ENCODE results near the gene CPT1B.

DNA sequence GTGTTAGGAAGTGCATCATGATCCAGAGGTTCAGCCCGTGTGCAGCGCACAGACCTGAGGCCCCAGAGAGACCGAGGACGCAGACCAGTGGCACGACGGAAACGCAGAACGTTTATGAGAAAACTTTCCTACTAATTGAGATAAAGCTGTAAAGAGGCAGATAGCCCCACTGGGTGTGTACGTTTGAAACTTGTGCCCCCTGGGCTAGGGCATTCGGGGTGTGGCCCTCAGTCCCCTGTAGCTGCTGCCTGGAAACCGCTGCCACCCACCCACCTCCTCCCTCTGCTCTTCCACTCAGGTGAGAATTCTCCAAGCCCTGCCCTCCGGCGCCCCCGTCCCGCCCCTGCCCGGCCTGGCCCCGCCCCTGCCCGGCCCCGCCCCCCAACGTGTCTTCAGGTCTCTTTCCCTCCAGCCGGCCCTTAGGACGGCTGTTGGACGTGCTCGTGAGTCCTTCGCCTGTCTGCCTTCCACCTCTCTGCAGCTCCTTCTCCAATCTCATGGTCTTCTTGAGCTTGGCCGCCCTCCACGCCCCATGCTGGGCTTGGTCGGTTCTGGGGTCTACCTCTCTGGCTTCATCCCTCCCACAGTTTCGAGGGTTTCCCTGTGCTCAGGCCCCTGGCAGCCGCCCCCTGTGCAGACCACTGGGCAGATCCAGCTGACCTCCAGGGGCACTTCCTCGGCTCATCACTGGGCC lies 34.4 kb upstream of the CPT1B start:
- TF ChIP-seq RAD21 (IDR thresholded peaks at IDR 0.05; ENCODE audit: low read length) (no peak), CEBPB (IDR thresholded peaks at IDR 0.05; ENCODE audit: low read depth, low read length) (no peak), CHD1 (IDR thresholded peaks at IDR 0.05; ENCODE audit: low read depth, low read length) (no peak), RFX5 (IDR thresholded peaks at IDR 0.05; ENCODE audit: low read depth, low read length) (no peak), SMC3 (IDR thresholded peaks at IDR 0.05; ENCODE audit: low read depth, low read length) (no peak), MXI1 (IDR thresholded peaks at IDR 0.05; ENCODE audit: borderline replicate concordance, low read depth, low read length) (no peak), POLR2A (IDR thresholded peaks at IDR 0.05; ENCODE audit: low read depth, low read length) (no peak), BHLHE40 (IDR thresholded peaks at IDR 0.05; ENCODE audit: low read depth, low read length) (no peak), FOS (IDR thresholded peaks at IDR 0.05; ENCODE audit: low read depth, low read length) (no peak)
- TF ChIP-seq, protein P1, sequence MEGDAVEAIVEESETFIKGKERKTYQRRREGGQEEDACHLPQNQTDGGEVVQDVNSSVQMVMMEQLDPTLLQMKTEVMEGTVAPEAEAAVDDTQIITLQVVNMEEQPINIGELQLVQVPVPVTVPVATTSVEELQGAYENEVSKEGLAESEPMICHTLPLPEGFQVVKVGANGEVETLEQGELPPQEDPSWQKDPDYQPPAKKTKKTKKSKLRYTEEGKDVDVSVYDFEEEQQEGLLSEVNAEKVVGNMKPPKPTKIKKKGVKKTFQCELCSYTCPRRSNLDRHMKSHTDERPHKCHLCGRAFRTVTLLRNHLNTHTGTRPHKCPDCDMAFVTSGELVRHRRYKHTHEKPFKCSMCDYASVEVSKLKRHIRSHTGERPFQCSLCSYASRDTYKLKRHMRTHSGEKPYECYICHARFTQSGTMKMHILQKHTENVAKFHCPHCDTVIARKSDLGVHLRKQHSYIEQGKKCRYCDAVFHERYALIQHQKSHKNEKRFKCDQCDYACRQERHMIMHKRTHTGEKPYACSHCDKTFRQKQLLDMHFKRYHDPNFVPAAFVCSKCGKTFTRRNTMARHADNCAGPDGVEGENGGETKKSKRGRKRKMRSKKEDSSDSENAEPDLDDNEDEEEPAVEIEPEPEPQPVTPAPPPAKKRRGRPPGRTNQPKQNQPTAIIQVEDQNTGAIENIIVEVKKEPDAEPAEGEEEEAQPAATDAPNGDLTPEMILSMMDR (conservative IDR thresholded peaks at IDR 0.05; ENCODE audit: low read depth, low read length) = no peak
- TF ChIP-seq, protein P2, sequence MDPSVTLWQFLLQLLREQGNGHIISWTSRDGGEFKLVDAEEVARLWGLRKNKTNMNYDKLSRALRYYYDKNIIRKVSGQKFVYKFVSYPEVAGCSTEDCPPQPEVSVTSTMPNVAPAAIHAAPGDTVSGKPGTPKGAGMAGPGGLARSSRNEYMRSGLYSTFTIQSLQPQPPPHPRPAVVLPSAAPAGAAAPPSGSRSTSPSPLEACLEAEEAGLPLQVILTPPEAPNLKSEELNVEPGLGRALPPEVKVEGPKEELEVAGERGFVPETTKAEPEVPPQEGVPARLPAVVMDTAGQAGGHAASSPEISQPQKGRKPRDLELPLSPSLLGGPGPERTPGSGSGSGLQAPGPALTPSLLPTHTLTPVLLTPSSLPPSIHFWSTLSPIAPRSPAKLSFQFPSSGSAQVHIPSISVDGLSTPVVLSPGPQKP (IDR thresholded peaks at IDR 0.05; ENCODE audit: borderline replicate concordance, low read depth, low read length) = no peak

Measured in IMR-90 (cell line).